Mammary epithelial cell (primary cell): ENCODE measurements around the gene DGAT2.

Experiments
- CTCF ChIP-seq, 2 donors: IDR thresholded peaks in 1 of 2; conservative IDR thresholded peaks in 1 of 2; 2 replicates each; pipeline ENCODE4 v1.5.1; 2011 to 2012; ENCODE audit warnings: inconsistent platforms in 2 of 2, low read length in 2 of 2, mild to moderate bottlenecking in 2 of 2, control low read depth in 1 of 2, low read depth in 1 of 2; ENCODE audit not compliant: insufficient read depth in 1 of 2; ENCODE audit errors: extremely low read depth in 1 of 2
- EZH2 ChIP-seq: IDR thresholded peaks from 2 replicates; pipeline ENCODE4 v1.6.1; 2012; ENCODE audit warnings: low read length, inconsistent platforms, borderline replicate concordance

- TF ChIP-seq CTCF (conservative IDR thresholded peaks at IDR 0.05 in 1 of 2, IDR thresholded peaks at IDR 0.05 in 1 of 2; ENCODE audit: extremely low read depth in 1 of 2, insufficient read depth in 1 of 2, low read depth in 1 of 2, low read length in 2 of 2): no peak
- TF ChIP-seq EZH2: no peak
Measured at GRCh38 chr11:75720639-75721038, 47.9 kb upstream of the DGAT2 start.
